Stimulated activated CD4-positive, alpha-beta T cell treated with anti-CD3 and anti-CD28 coated beads, Interleukin-2, amount 100 ng/mL, for 48 hours (primary cell): ENCODE results near the gene DENND10.
"Not testable (repeated sequence)": the region's sequence is repeated elsewhere in the genome, so short reads cannot be mapped to it uniquely, and the experiment has no call there.

Experiments
- DNase-seq, 2 donors: peaks; one replicate each; pipeline ENCODE4 v3.0.0-alpha.2; 2020

Gene DENND10

DNA sequence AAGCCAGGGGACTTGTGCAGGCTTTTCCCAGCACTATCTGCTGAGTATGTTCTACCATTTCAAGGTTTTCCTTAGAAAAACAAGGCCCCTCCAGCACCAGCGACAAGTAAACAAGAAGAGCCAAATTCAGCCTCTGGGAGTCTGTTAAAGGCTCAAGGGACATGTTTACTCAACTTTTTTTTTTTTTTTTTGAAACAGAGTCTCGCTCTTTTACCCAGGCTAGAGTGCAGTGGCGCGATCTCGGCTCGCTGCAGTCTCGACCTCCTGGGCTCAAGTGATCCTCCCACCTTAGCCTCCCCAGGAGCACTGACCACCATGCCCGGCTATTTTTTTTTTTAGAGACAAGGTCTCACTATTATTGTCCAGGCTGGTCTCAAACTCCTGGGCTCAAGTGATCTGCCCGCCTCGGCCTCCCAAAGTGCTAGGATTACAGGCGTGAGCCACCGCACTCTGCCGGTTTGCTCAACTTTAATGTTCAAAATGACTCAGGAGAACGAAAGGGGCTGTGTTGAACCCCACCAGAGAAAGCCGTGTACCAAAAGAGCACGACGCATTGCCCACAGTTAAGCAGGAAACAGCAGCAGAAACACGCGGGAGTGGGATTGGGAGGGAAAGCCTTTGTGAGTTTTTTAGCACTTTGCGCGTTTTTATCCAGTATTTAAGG lies 73.9 kb downstream of the DENND10 start:
- no peak for DNase-seq

- peak; percentile 94 to 96 for DNase-seq
These were observed 74.6 kb downstream of the DENND10 start, which contains the start of gene PRDX3 for GRCh38 chr10:119178372-119179119. Gene PRDX3, minus strand, starts transcription at chr10:119178812. Its CDS starts 22 bp downstream, at chr10:119178790.

DNA sequence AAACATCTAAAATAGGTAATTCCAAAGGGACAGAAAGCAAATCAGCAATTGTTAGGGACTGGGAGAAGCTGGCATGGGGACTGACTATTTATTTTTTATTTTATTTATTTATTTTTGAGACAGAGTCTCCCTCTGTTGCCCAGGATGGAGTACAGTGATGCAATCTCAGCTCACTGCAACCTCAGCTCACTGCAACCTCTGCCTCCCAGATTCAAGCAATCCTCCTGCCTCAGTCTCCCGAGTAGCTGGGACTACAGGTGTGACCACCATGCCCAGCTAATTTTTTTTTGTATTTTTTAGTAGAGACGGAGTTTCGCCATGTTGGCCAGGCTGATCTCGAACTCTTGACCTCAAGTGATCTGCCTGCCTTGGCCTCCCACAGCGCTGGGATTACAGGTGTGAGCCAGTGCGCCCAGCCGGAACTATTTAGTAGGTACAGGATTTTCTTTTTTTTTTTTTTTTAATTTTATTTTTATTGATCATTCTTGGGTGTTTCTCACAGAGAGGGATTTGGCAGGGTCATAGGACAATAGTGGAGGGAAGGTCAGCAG lies 77.0 kb downstream of the DENND10 start:
- DNase-seq, result not testable (repeated sequence)

DNA sequence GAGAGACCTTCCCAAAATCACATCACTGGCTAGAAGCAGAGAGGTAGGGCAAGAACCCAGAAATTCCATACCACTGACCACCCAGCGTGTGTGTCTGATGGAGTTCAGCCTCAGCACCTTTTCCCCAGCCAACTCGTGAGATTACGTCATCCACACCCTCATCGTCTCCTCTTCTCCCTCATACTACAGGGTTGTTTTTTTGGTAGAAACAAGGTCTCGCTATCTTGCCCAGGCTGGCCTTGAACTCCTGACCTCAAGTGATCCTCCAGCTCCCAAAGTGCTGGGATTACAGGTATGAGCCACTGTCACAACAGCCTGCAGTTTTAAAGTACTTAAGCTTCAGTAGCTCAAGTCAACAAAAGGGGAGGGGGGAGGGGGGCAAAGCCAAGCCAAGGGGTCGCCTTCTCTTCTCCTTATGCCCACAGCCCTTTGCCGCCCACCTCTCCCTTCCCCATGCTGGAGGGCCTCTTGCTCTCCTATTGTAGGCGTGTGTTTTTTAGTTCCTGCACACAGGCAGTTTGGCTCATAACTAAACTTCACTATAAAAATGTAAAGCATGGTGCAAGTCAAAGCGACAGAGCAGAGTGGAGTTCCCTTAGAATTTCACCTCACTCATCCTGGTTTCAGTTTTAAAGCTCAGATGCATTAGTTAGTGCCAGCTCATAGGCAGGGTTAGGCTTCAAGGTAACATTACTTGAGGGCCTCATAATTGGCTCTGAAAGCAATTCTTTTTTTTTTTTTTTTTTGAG lies 79.9 kb downstream of the DENND10 start:
- DNase-seq, result no peak
